DMS 273 treated with DMSO at 0.1 percent for 48 hours (cell line): ENCODE results near the gene PPP2R3C.
"Not testable (repeated sequence)": the region's sequence is repeated elsewhere in the genome, so short reads cannot be mapped to it uniquely, and the experiment has no call there.

ENCODE experiments used
- DNase-seq: peaks from one replicate; lab custom pipeline; 2025; lab: John Stamatoyannopoulos, UW

PPP2R3C gene

DNA sequence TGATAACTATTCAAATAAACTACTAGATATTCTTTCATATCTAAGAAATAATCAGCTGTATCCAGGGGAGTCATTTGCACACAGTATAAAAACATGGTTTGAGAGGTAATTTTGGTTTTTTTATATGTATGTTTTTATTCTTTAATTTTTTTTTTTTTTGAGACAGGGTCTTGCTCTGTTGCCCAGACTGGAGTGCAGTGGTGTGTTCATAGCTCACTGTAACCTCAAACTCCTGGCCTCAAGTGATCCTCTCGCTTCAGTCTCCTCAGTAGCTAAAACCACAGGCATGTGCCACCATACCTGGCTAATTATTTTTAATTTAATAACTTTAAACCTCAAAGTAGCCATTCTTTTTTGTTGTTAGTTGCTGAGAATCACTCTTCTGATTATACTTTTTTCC, 2.3 kb upstream of the PPP2R3C start:
- DNase-seq: no peak

DNA sequence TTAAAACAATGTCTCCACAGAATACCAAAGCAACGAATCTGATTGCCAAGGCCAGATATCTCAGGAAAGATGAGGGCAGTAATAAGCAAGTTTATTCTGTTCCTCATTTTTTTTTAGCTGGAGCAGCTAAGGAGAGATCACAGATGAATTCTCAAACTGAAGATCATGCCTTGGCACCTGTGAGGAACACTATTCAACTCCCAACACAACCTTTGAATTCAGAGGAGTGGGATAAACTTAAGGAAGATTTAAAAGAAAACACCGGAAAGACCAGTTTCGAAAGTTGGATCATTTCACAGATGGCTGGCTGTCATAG, 1.6 kb upstream of the PPP2R3C start:
- no peak for DNase-seq

DNA sequence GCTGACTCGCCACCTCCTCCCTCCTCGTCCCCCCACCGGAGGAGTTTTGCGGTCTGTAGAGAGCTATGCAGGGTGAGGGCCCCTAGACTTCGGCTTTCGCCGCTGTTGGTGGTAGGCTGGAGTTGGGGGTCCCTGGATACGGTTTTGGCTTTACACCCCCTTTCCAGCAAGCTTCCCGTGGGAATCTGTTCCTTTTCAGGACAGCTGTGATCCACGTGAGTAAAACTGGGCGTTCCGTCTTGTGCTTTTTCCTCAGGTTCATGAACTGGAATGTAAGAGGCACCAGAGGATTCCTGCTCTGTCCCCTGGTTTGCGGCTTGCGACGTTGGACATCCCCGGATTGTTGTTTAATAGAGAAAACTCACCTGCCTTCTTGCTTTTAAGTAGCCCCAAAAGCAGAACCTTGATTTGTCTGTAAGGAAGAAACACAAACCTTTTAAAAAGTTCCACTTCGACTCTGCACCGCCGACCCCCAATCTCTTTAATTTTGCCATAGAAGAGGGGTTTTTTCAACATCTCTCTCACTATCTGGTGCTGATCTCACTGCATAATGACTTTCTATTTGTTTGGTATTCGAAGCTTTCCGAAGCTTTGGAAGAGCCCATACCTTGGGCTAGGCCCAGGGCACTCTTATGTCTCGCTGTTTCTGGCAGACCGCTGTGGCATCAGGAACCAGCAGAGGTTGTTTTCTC, 1.1 kb upstream of the PPP2R3C start:
- no peak for DNase-seq

DNA sequence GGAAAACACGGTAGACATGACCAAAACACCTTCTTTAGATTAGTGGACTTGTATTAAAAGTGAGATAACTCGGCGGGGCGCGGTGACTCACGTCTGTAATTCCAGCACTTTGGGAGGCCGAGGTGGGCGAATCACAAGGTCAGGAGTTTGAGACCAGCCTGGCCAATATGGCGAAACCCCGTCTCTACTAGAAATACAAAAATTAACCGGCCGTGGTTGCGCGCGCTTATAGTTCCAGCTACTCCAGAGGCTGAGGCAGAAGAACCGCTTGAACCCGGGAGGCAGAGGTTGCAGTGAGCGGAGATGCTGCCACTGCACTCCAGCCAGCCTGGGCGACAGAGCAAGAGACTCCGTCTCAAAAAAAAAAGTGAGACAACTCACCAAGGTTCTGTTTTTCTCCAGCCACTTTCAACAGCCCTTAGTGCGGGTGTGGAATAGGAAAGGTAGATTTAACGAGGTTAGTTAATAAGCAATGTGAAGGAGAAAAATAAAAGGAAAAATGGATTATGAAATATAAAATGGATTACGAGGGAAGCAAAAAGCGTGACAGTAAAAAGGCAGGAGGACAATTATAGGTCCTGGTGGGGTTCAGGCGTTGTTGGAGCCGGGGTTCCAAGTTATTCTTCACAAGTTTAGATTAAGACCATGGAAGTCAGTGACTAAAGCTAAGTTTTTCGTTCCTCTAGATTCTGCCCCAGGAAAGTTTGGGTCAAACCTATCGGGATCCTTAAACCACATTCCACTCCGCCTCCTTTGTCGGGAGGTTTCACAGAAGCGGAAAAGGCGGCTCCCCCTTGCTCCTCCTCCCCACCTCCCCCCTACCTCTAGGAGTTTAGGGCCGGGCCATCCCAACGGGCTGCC, 534 bp downstream of the PPP2R3C start:
- no peak for DNase-seq

DNA sequence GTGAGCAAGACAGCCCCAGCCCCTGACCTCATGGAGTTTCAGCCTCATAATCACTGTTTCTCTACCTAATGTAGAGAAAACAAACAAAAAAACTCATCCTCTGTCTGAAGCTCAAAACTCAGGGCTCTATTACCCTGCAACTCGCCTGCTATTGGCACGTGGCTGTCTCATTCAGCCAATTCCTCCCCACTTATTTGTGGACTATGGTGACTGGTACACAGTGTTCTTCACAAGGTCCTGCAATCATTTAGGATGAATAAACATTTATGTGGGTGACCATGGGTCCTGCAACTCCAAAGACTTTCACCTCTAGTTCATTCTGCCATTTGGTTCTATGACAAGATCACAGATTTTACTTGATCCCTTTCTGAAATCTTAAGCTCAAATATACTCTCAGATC, 4.7 kb downstream of the PPP2R3C start:
- DNase-seq: no peak

DNA sequence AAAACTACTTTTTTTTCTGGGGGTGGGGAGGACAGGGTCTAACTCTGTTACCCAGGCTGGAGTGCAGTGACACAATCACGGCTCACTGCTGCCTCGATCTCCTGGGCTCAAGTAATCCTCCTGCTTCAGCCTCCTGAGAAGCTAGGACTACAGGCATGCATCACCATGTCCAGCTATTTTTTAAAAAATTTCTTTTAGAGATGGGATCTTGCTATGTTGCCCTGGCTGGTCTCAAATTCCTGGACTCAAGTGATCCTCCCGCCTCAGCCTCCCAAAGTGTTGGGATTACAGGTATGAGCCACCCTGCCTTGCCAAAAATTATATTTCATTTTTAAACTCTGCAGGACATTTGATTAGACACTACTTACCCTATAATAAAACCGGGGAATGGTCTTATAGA, 5.5 kb downstream of the PPP2R3C start:
- no peak for DNase-seq

DNA sequence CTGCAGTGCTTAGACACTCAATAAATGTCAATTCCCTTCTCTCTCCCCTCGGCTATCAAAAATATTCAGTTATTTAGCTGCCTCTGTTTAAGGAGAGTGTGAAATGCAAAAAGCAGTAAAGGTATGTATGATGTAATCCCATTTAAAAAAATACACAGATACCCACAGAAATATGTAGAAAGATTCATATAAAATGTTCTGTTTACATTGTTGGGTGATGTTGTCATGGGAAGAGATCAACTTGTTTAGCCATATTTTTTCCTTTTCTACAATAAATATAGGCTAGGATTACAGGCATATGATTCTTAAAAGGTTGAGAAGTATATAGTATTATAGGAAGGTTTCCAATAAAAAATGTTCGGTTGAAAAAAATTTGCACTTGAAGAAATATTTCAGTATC, 7.8 kb downstream of the PPP2R3C start:
- DNase-seq: no peak

DNA sequence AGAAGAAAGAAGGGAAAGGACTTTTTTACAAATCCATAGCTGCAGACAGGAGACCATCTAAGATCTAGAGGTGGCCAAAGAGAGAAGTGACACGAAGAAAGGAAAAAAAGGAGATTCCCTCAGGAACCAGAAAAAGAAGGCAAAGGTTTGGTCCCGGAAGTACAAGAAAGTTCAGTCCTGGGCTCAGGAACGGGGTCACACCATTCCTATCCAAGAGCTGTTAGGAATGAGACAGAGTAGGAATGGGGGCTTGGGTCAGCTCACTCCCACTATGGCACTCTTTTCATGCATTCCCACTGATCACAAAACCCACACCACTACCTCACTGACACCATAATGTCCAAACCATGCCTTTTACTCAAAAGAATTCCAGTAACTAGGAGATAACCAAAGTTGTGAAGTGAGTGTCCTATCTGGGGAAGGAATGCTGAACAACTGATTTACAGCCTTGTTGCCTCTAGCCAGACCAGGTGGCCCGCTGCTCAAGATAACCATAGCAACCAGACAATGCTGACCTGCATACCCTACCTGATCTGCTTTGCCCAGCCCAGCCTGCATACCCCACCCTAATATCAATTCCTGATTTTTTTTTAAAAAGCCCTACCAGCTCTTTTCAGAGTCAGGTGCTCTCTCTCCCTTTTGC, 8.4 kb downstream of the PPP2R3C start:
- no peak for DNase-seq

DNA sequence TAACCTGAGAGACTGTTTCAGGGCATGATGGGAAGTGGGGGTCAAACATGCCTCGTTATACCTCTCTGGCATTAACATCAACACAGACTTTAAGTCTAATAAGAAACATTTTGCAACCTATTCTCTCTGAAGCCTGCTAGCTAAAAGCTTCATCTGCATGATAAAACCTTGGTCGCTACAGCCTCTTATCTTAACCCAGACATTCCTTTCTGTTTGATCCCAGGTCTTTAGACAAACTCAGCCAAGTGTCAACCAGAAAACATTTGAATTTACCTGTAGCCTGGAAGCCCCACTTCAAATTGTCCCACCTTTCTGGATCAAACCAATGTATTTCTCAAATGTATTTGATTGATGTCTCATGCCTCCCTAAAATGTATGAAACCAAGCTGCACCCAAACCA, 9.1 kb downstream of the PPP2R3C start:
- DNase-seq: no peak

DNA sequence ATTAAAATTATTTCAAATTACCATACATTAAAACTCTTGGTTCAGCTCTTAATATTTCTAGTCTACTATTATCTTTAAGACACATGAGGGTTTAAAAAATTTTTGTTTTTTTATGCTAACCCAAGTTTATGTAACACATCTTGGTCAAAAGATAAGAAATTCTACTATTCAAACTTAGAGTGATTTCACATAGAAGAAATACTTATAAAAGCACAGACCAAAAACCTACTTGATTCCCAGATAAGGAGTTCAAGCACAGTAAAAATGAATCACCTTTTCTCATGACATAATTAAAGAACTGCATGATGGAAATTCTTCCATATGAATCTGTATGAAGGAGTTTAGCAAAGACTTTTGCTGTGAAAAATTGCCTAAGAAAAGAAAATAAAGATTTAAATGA, 13.9 kb downstream of the PPP2R3C start:
- DNase-seq: no peak

DNA sequence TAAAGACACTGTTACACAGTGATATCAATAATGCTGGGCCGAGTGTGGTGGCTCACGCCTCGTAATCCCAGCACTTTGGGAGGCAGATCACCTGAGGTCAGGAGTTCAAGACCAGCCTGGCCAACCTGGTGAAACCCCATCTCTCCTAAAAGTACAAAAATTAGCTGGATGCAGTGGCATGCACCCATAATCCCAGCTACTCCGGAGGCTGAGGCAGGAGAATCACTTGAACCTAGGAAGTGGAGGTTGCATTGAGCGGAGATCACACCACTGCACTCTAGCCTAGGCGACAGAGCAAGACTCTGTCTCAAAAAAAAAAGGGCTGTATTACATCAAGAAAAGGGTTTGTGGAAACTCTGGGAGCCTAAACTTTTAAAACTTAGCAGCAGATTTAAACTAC, 27.1 kb downstream of the PPP2R3C start:
- DNase-seq: not testable (repeated sequence)

DNA sequence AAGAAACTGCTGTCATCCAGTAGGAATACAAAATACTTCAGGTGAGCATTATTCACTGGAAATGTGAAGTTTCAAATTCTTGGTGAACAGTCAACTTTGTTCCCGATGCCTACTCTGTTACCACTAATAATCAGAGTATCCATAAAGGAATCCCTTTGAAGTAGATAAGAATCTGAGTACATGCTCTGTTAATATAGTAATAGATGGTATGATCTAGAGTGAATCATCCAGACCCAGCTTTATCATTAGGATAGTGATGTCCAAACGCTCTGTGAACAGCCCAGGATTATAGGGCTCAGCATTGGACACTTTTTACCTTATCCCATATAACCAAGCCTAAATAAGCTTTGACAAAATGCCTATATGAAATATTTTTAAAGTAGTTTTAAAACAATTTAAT, 33.3 kb downstream of the PPP2R3C start:
- DNase-seq: no peak

DNA sequence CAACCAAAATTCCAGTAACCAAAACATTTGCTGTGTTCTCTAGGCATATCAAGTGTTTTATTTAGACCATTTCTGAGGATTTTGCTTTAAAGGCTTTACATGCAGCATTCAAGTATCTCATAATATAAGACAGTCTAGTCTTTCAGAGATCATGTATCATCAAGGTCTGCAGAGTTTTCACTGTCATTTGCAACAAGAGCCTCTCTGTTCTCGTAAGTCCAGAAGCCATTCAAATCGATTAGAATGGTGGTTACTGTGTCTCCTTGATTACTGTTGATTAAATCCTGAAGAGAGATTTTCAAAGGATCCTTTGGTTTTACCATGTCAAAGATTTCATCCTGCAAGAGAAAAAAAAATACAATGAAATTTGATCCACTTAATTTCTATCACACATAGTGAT, 36.3 kb downstream of the PPP2R3C start:
- no peak for DNase-seq

DNA sequence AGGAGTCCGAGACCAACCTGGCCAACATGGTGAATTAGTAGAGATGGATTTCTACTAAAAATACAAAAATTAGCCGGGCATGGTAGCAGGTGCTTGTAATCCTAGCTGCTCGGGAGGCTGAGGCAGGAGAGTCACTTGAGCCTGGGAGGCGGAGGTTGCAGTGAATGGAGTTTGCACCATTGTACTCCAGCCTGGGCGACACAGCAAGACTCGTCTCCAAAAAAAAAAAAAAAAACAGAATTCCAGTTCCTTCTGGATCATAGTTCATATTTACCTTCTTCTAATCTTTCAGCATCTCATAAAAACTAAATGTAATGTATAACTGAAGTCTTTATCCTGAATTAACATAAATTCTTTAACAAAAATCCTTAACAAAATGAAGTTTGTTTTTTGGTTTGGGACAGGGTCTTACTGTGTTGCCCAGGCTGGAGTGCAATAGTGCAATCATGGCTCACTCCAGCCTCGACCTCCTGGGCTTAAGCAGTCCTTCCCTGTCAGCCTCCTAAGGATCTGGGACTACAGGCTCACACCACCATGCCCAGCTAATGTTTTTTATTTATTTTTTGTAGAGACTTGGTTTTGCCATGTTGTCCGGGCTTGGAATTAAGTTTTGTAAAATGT, 38.1 kb downstream of the PPP2R3C start:
- DNase-seq: no peak

DNA sequence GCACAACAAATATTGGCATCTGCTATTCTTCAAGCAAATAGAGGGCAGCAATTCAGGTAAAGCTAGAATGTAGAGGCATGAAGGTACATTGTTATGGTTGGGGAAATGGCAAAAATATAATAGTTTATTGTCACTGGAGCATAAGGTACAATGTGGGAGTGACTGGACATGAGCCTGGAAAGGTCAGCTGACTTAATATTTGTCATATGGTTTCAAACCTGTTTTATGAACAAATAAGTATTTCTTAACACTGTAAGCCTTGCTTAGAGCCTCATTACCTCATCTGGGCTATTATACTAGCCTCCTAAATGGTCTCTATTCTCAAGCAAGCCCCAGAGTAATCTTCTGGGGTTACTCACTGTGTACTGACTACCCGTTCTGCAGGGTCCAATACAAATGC, 42.0 kb downstream of the PPP2R3C start:
- no peak for DNase-seq

DNA sequence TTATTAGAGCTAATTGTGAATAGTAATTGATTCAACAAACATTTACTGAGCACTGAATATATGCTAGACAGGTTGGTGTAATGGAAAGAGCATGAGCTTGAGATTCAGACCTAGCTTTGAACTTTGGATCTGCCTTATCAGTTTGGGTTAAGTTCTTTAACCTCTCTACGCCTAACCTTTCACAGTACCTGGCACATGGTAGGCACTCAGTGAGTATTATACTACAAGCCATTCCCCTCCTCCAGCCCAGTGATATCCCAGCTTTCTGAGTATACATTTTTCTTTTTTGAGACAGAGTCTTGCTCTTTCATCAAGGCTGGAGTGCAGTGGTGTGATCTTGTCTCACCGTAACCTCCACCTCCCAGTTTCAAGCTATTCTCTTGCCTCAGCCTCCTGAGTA, 43.7 kb downstream of the PPP2R3C start:
- no peak for DNase-seq

DNA sequence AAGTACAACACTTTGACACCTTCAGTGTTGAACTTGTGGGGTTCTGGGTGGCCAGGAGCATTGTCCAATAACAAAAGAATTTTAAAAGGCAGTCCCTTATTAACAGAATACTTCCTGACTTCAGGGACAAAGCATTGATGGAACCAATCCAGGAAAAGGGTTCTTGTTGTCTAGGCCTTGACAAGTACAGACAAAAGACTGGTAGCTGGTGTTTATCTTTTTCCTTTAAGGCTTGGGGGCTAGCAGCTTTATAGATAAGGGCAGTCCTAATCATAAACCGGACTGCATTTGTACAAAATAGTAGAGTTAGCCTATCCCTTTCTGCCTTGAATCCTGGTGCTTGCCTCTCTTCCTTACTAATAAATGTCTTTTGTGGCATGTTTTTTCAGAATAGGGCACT, 48.3 kb downstream of the PPP2R3C start:
- no peak for DNase-seq

DNA sequence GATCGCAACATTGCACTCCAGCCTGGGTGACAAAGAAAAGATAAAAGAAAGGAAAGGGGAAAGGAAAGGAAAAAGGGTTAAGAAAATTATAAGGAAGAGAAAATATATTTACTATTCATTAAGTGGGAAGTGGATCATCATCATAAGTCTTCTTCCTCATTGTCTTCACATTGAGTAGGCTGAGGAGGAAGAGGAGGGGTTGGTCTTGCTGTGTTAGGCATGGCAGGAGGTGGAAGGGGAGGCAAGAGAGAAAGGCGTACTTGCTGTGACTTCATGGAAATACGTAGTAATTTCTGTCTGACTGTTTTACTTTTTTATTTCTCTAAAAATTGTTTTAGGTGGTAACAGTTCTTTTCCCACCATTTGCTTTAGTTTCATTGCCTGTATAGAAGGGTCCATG, 49.6 kb downstream of the PPP2R3C start:
- DNase-seq: no peak

DNA sequence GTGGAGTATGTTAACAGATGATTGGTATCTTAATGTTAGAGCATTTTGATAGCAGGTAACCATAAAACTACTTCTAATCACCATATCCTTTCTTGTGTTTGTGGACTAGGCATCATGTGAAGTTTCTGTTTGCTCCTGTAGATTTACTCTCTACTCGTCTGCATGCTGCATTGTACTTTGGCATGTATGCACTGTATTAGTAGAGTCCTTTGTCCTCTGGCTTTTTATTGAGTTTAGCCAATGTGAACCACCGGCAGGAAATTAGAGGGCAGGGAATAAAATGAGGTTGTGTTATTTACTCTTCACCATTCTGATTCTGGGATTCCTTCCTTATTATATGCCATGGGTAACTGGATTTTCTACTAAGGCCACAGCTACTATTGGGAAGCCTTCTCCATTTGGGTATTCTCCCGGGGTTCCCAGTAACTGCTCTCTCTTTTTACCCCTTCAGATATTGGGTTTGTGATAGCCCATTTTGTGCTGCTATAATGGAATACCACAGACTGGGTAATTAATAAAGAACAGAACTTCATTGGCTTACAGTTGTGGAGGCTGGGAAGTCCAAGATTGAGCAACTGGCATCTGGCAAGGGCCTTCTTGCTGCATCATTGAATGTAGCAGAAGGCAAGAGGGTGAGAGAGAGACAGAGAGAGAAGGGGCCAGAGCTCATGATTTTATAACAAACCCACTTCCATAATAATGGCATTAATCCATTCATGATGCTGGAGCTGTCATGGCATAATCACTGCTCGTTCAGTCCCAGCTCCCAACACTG, 53.4 kb downstream of the PPP2R3C start:
- DNase-seq: no peak

DNA sequence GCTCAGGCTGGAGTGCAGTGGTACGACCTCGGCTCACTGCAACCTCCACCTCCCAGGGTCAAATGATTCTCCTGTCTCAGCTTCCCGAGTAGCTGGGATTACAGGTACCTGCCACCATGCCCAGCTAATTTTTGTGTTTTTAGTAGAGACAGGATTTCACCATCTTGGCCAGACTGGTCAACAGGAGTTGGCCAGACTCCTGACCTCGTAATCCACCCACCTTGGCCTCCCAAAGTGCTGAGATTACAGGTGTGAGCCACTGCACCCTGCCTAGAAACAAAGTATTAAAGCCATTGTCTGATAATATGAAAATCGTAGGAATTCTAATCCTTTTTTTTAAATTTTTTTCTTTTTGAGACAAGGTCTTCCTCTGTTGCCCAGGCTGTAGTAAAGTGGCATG, 56.1 kb downstream of the PPP2R3C start:
- DNase-seq: not testable (repeated sequence)

DNA sequence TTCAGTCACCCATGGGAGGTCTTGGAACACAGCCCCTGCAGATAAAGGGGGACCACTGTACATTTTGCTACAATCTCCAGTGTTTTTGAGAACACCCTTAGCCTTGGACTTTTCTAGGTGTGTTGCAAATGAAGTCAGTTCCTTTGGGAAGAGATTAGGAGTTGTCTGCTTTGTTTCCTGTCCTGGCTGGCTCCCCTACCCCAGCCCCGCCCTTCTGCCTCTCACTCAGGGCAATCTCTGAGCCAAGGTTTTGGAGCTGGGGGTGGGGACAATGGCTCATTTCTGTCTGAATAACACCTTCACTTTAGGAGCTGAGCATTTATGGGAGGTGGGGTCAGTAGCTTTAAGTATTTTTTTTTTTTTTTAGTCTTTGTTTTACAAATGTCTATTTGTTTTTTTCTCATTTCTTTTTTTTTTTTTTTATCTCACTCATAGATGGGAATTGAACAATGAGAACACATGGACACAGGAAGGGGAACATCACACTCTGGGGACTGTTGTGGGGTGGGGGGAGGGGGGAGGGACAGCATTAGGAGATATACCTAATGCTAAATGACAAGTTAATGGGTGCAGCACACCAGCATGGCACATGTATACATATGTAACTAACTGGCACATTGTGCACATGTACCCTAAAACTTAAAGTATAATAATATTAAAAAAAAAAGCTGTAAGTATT, 60.5 kb downstream of the PPP2R3C start:
- DNase-seq: not testable (repeated sequence)

DNA sequence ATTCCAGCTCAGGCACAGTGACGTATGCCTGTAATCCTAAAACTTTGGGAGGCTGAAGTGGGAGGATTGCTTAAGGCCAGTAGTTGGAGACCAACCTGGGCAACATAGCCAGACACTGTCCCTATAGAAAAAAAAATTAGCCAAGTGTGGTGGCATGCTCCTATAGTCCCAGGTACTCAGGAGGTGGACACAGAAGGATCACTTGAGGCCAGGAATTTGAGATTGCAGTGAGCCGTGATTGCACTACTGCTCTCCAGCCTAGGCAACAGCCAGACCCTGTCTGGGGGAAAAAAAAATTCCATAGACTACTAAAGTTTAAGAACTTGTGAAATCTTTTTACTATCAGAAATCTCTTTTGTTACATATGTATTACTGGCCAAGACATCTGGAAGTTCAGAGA, 69.2 kb downstream of the PPP2R3C start:
- no peak for DNase-seq
